Measurements from ENCODE around the gene CACNB2.
"Not testable (repeated sequence)": the region's sequence is repeated elsewhere in the genome, so short reads cannot be mapped to it uniquely, and the experiment has no call there.

The CACNB2 gene

DNA sequence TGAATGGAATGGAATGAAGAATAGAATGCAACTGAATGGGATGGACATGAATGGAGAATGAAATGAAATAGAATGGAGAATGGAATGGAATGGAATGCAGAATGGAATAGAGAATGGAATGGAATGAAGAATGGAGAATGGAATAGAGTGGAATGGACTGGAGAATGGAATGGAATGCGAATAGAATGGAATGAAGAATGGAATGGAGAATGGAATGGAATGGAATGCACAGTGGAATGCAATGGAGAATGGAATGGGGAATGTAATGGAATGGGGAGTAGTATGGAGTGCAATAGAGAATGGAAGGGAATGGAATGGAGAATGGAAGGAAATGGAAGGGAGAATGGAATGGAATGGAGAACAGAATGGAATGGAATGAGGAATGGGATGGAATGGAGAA is 417.7 kb downstream of the CACNB2 start:
- Mint-ChIP-seq H3K4me1 (ENCODE audit: low read depth) (no peaks in the 10 kb centered on the region), H3K27ac (no peak overlapping the region)

DNA sequence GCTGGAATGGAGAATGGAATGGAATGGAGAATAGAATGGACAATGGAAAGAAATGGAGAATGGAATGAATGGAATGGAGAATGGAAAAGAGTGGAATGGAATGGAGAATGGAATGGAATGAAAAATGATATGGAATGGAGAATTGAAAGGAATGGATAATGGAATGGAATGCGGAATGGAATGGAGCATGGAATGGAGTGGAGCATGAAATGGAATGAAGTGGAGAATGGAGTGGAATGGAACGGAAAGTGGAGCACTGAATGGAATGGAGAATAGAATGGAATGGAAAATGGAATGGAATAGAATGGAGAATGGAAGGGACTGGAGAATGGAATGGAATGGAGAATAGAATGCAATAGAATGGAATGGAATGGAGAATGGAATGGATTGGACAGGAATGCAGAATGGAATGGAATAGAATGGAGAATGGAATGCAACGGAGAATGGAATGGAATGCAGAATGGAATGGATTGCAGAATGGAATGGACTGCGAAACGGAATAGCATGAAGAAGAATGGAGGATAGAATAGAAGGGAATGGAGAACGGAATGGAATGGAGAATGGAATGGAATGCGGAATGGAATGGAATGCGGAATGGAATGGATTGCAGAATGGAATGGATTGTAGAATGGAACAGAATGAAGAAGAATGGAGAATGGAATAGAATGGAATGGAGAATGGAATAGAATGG is 421.8 kb downstream of the CACNB2 start:
- Mint-ChIP-seq H3K4me3 (no peak overlapping the region), H3K9me3 (no peaks in the 10 kb centered on the region), H3K27ac (no peak overlapping the region), H3K27me3 (no peaks in the 10 kb centered on the region), H3K4me1 (ENCODE audit: low read depth) (no peaks in the 10 kb centered on the region), H3K36me3 (ENCODE audit: low read depth) (no peaks in the 10 kb centered on the region)
- DNase-seq, result no peak

More for the DNA sequence above, 417.7 kb downstream of the CACNB2 start:
- DNase-seq, result no peak
- H3K9me3 Mint-ChIP-seq, result no peaks in the 10 kb centered on the region
- H3K36me3 Mint-ChIP-seq (ENCODE audit: low read depth), result no peaks in the 10 kb centered on the region
- H3K4me3 Mint-ChIP-seq, result no peak overlapping the region
- no peaks in the 10 kb centered on the region for H3K27me3 Mint-ChIP-seq

DNA sequence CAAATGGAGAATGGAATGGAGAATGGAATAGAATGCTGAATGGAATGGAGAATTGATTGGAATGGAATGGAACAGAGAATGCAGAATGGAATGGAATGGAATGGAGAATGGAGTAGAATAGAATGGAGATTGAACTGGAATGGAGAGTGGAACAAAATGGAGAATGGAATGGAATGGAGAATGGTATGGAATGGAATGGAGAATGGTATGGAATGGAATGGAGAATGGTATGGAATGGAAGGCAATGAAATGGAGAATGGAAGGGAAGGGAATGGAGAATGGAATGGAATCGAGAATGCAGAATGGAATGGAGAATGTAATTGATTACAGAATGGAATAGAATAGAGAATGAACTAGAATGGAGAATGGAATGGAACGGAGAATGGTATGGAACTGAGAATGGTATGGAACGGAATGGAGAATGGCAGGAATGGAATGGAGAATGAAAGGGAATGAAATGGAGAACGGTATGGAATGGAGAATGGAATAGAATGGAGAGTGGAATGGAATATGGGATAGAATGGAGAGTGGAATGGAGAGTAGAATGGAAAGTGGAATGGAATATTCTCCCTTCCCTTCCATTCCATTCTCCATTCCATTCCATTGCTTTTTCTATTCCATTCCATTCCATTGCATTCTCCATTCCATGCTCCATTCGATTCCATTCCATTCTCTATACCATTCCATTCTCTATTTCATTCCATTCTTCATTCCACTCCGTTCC is 422.9 kb downstream of the CACNB2 start:
- H3K4me3 Mint-ChIP-seq, result no peak overlapping the region
- no peaks in the 10 kb centered on the region for H3K9me3 Mint-ChIP-seq
- no peaks in the 10 kb centered on the region for H3K36me3 Mint-ChIP-seq (ENCODE audit: low read depth)
- no peak for DNase-seq
- H3K27ac Mint-ChIP-seq, result no peak overlapping the region
- no peaks in the 10 kb centered on the region for H3K4me1 Mint-ChIP-seq (ENCODE audit: low read depth)
- no peaks in the 10 kb centered on the region for H3K27me3 Mint-ChIP-seq

DNA sequence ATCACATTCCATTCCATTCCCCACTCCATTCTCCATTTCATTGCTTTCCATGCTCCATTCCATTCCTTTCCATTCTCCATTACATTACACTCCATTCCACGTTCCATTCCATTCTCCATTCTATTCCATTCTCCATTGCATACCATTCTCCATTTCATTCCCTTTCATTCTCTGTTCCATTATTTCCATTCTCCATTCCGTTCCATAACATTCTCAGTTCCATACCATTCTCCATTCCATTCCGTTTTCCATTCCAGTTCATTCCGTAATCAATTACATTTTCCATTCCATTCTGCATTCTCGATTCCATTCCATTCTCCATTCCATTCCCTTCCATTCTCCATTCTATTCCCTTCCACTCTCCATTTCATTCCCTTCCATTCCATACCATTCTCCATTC is 424.8 kb downstream of the CACNB2 start:
- Mint-ChIP-seq H3K27ac (no peak overlapping the region), H3K36me3 (ENCODE audit: low read depth) (no peaks in the 10 kb centered on the region), H3K27me3 (no peaks in the 10 kb centered on the region), H3K4me1 (ENCODE audit: low read depth) (no peaks in the 10 kb centered on the region), H3K4me3 (no peak overlapping the region), H3K9me3 (no peaks in the 10 kb centered on the region)
- no peak for DNase-seq

DNA sequence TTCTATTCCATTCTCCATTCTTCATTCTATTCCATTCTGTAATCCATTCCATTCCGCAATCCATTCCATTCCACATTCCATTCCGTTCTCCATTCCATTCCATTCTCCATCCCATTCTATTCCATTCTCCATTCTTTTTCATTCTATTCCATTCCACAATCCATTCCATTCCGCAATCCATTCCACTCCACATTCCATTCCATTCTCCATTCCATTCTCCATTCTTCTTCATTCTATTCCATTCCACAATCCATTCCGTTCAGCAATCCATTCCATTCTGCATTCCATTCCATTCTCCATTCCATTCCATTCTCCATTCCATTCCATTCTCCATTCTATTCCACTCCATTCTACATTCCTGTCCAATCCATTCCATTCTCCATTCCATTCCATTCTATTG is 426.0 kb downstream of the CACNB2 start:
- H3K4me1 Mint-ChIP-seq (ENCODE audit: low read depth), result no peaks in the 10 kb centered on the region
- H3K27me3 Mint-ChIP-seq, result no peaks in the 10 kb centered on the region
- no peak for DNase-seq
- H3K27ac Mint-ChIP-seq, result no peak overlapping the region
- H3K9me3 Mint-ChIP-seq, result no peaks in the 10 kb centered on the region
- no peak overlapping the region for H3K4me3 Mint-ChIP-seq
- H3K36me3 Mint-ChIP-seq (ENCODE audit: low read depth), result no peaks in the 10 kb centered on the region

DNA sequence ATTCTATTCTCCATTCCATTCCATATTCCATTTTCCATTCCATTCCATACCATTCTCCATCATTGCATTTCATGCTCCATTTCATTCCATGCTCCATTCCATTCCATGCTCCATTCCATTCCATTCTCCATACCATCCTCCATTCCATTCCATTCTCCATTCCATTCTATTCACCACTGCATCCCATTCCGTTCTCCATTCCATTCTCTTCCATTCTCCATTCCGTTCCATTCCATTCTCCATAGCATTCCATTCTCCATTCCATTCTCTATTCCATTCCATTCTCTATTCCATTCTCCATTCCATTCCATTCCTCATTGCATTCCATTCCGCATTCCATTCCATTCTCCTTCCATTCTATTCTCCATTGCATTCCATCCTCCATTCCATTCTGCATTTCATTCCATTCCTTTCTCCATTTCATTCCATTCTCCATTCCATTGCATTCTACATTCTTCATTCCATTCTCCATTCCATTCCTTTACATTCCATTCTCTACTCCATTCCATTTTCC is 427.2 kb downstream of the CACNB2 start:
- no peak for DNase-seq
- Mint-ChIP-seq H3K27ac (no peak overlapping the region), H3K4me1 (ENCODE audit: low read depth) (no peaks in the 10 kb centered on the region), H3K9me3 (no peaks in the 10 kb centered on the region), H3K36me3 (ENCODE audit: low read depth) (no peaks in the 10 kb centered on the region), H3K27me3 (no peaks in the 10 kb centered on the region), H3K4me3 (no peak overlapping the region)

DNA sequence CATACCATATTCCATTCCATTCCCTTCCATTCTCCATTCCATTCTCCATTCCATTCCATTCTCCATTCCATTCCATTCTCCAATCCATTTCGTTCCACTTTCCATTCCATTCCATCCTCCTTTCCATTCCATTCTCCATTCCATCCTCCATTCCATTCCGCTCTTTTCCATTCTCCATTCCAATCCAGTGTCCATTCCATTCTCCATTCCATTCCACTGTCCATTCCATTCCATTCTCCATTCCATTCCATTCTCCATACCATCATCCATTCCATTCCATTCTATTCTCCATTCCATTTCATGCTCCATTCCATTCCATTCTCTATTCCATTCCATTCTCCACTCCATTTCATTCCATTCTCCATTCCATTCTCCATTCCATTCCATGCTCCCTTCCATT is 430.2 kb downstream of the CACNB2 start:
- H3K4me1 Mint-ChIP-seq (ENCODE audit: low read depth); H3K4me3 Mint-ChIP-seq: not testable (repeated sequence)

DNA sequence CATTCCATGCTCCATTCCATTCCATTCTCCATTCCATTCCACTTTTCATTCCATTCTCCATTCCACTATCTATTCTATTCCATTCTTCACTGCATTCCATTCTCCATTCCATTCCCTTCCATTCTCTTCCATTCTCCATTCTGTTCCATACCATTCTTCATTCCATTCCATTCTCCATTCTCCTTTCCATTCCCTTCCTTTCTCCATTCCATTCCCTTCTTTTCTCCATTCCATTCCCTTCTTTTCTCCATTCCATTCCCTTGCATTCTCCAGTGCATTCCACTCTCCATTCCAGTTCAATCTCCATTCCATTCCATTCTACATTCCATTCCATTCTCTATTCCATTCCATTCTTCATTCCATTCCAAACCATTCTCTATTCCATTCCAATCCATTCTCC is 430.9 kb downstream of the CACNB2 start:
- Mint-ChIP-seq H3K27ac (no peak overlapping the region), H3K4me1 (ENCODE audit: low read depth) (no peaks in the 10 kb centered on the region), H3K27me3 (no peaks in the 10 kb centered on the region), H3K36me3 (ENCODE audit: low read depth) (peaks cover 22% of the 10 kb centered on the region), H3K9me3 (no peaks in the 10 kb centered on the region), H3K4me3 (no peak overlapping the region)
- DNase-seq, result no peak

More for the DNA sequence above, 430.2 kb downstream of the CACNB2 start:
- not testable (repeated sequence) for H3K27ac Mint-ChIP-seq, DNase-seq, H3K27me3 Mint-ChIP-seq, H3K9me3 Mint-ChIP-seq
- H3K36me3 Mint-ChIP-seq (ENCODE audit: low read depth), result peaks cover 15% of the 10 kb centered on the region

DNA sequence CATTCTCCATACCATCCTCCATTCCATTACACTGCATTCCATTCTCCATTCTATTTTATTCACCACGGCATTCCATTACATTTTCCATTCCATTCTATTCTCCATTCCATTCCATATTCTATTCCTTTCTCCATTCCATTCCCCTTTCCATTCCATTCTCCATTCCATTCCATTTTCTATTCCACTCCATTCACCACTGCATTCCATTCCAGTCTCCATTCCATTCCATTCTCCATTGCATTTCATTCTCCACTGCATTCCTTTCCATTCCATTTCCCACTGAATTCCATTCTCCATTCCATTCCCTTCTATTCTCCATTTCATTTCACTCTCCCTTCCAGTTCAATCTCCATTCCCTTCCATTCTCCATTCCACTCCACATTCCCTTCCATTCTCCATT is 431.6 kb downstream of the CACNB2 start:
- H3K27ac Mint-ChIP-seq, result no peak overlapping the region
- no peak overlapping the region for H3K4me3 Mint-ChIP-seq
- no peaks in the 10 kb centered on the region for H3K4me1 Mint-ChIP-seq (ENCODE audit: low read depth)
- no peak for DNase-seq
- no peaks in the 10 kb centered on the region for H3K27me3 Mint-ChIP-seq
- peaks cover 29% of the 10 kb centered on the region for H3K36me3 Mint-ChIP-seq (ENCODE audit: low read depth)
- H3K9me3 Mint-ChIP-seq, result peaks cover 2% of the 10 kb centered on the region

DNA sequence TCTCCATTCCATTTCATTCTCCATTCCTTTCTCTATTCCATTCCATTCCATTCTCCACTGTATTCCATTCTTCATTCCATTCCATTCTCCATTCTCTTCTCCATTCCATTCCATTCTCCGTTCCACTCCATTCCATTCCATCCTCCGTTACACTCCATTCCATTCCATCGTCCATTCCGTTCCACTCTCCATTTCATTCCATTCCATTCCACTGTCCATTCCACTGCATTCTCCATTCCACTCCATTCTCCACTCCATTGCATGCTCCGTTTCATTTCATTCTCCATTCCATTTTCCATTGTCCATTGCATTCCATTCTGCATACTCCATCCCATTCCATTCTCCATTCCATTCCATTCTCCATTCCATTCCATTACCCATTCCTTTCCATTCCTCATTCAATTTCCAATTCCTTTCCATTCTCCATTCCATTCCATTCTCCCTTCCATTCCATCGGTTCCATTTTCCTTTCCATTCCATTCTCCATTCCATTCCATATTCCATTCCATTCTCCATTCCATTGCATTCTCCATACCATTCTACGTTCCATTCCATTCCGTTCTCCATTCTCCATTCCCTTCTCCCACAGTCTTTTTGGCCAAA is 432.8 kb downstream of the CACNB2 start:
- H3K4me3 Mint-ChIP-seq, result no peak overlapping the region
- no peaks in the 10 kb centered on the region for H3K4me1 Mint-ChIP-seq (ENCODE audit: low read depth)
- H3K9me3 Mint-ChIP-seq, result peaks cover 12% of the 10 kb centered on the region
- peaks cover 41% of the 10 kb centered on the region for H3K36me3 Mint-ChIP-seq (ENCODE audit: low read depth)
- H3K27me3 Mint-ChIP-seq, result no peaks in the 10 kb centered on the region
- no peak overlapping the region for H3K27ac Mint-ChIP-seq
- DNase-seq, result no peak

DNA sequence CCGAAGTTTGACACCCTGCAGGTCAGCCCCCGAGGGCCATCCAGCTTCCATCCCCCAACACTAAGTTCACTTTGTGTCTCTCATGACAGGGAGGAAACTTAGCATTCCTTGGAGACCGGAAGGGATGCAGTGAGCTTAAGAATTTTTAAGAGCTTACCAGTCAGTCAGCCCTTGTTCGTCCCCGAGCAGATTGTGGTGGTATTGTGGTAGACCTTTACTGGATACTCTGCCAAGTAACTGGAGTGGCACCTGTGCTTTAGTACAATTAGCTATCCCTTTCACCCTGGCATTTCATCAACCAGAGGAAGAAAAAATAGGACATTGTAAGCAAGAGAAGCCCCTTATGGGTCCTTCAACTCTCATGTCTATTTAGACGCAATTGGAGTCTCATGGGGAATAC is 436.4 kb downstream of the CACNB2 start:
- no peak for DNase-seq
- Mint-ChIP-seq H3K4me3 (no peak overlapping the region), H3K27me3 (no peaks in the 10 kb centered on the region), H3K4me1 (ENCODE audit: low read depth) (no peaks in the 10 kb centered on the region), H3K36me3 (ENCODE audit: low read depth) (peaks cover 74% of the 10 kb centered on the region), H3K27ac (no peak overlapping the region), H3K9me3 (peaks cover 22% of the 10 kb centered on the region)

DNA sequence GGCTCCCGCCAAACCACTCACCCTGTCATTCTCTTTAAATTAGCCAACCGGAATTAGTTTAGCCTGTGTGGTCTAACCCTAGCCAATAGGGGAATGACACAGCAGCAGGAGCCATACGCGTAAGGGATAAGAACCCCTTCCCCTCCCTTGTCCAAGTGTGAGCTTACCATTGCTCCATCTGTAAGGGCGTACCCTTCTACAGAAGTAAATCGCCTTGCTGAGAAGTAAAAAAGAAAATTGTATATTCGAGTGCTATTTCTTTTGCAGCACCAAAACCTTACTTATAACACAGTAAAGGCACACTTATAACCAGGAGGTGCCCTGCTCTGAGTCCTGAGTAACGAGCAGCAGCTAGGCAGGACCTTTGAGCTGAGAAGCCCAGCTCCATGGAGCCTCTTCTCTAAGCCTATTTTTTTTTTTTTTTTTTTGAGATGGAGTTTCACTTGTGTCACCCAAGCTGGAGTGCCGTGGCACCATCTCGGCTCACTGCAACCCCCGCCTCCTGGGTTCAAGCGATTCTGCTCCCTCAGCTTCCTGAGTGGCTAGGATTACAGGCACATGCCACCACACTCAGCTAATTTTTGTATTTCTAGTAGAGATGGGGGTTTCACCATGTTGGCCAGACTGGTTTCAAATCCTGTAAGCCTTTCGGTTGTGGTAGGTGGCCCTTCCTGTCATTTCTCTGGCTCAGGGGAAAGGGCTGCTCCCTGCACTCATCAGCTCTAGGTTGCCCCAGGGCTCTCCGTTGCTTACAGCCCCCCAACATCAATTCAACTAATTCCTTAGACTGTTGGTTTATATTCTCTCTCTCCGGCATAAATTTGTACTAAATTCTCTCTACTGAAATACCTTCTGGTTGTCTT is 437.8 kb downstream of the CACNB2 start:
- no peak for DNase-seq
- no peaks in the 10 kb centered on the region for H3K27me3 Mint-ChIP-seq
- H3K27ac Mint-ChIP-seq, result no peak overlapping the region
- H3K4me1 Mint-ChIP-seq (ENCODE audit: low read depth), result peaks cover 6% of the 10 kb centered on the region
- H3K9me3 Mint-ChIP-seq, result peaks cover 22% of the 10 kb centered on the region
- H3K4me3 Mint-ChIP-seq, result no peak overlapping the region
- H3K36me3 Mint-ChIP-seq (ENCODE audit: low read depth), result peaks cover 88% of the 10 kb centered on the region

DNA sequence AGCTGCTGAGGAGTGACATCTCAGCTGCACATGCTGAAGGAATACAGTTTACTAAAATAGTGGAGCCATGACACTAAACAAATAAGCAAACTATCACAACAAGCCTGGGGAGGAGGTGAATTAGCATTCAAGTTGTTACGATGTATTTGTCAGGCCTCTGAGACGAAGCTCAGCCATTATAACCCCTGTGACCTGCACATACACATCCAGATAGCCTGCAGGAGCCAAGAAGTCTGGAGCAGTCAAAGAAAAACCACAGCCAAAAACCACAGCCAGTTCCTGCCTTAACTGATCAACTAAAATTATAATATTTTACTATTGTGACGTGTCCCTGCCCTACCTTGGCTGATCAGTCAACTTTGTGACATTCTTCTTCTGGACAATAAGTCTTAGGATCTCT is 442.6 kb downstream of the CACNB2 start:
- Mint-ChIP-seq H3K27me3 (no peaks in the 10 kb centered on the region), H3K36me3 (ENCODE audit: low read depth) (peaks cover 97% of the 10 kb centered on the region), H3K9me3 (peaks cover 11% of the 10 kb centered on the region), H3K4me1 (ENCODE audit: low read depth) (peaks cover 13% of the 10 kb centered on the region), H3K27ac (no peak overlapping the region), H3K4me3 (no peak overlapping the region)
- DNase-seq, result no peak

DNA sequence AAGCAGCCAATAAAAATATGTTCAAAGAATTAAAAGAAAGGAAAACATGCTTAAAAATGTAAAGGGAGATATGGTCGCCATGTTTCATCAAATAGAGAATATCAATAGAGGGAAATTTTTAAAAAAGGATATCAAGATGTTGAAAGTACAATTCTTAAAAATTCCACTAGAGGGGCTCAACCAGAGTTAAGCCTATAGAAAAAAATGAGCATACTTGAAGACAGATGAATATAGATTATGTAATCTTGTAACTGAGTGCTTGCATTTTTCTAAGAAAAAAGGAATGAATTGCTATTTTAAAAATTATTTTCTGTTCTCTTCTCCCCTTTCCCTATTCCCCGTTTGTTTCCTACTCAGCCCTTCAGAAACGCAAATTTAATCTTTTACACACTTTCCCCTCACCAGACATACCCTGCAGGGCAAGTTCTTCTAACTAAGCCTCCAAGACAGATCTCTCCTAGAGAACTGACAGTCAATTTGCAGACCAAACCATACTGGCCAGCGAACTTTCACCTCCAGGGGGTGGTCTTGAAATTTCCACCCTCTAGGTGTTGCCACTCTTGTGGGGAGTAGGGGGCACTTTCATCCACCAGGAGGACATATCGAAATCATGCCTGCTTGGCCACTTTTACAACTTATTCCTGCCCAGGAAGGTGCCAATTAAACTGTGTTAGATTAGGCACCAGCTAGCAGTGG is 443.5 kb downstream of the CACNB2 start:
- DNase-seq, result no peak
- peaks cover 13% of the 10 kb centered on the region for H3K4me1 Mint-ChIP-seq (ENCODE audit: low read depth)
- H3K36me3 Mint-ChIP-seq (ENCODE audit: low read depth), result peaks cover 98% of the 10 kb centered on the region
- H3K4me3 Mint-ChIP-seq, result no peak overlapping the region
- no peaks in the 10 kb centered on the region for H3K27me3 Mint-ChIP-seq
- peaks cover 6% of the 10 kb centered on the region for H3K9me3 Mint-ChIP-seq
- no peak overlapping the region for H3K27ac Mint-ChIP-seq

Measured in activated T-cell treated with anti-CD3 and anti-CD28 coated beads, Interleukin-2, amount 50 U/mL, for 24 hours (primary cell).